B cell (primary cell): ENCODE measurements around the gene PSMD6. TPM values are rescaled to one million over a fixed set of nuclear protein-coding genes. Genes with fewer than 3 reads are reported as not detected.

Experiments used
- ATAC-seq: fragments of 200-7000 bp; cut with Tn5 transposase; one replicate; pipeline ENCODE4 v1.10.0; 2021; ENCODE audit warnings: low read depth, mild to moderate bottlenecking, moderate number of reproducible peaks, moderate library complexity
- CTCF ChIA-PET: fragments of 350-600 bp; sonication (Branson Sonifier 250); formaldehyde crosslinking; loops from one replicate; lab custom pipeline; 2021; ENCODE audit warnings: antibody characterized with exemption, inconsistent platforms; lab: Charles Lee
- POLR2A ChIA-PET: fragments of 350-600 bp; sonication (Branson Sonifier 250); formaldehyde crosslinking; loops from one replicate; lab custom pipeline; 2021; ENCODE audit warnings: antibody characterized with exemption; lab: Charles Lee
- DNase-seq: peaks from one replicate; pipeline ENCODE4 v3.0.0; 2013
- H2AFZ ChIP-seq: 2 replicates; pipeline ENCODE4 v1.6.1; 2012; ENCODE audit warnings: mild to moderate bottlenecking, low read depth, low read length; ENCODE audit not compliant: insufficient read depth, poor library complexity, severe bottlenecking
- H3K27ac ChIP-seq, 2 donors: 1 replicate in 1 of 2; 2 replicates in 1 of 2; pipeline ENCODE4 v1.5.1; 2012 to 2013; ENCODE audit warnings: low read length in 2 of 2, mild to moderate bottlenecking in 2 of 2, moderate library complexity in 1 of 2
- H3K27me3 ChIP-seq, 4 experiments: fragments of 200-600 bp in 1 of 4; sonication (generic) in 1 of 4; replicated peaks in 1 of 4; 1 replicate in 2 of 4; 2 replicates in 2 of 4; pipeline versions ENCODE4 v1.6.1 to v1.7.0; 2013 to 2016; ENCODE audit warnings: low read length in 3 of 4, mild to moderate bottlenecking in 2 of 4, mixed read lengths in 1 of 4, moderate library complexity in 1 of 4; ENCODE audit not compliant: insufficient read depth in 4 of 4, control insufficient read depth in 3 of 4; ENCODE audit errors: control extremely low read depth in 1 of 4
- H3K36me3 ChIP-seq, 2 experiments: replicated peaks in 1 of 2; 1 replicate in 1 of 2; 2 replicates in 1 of 2; pipeline versions ENCODE4 v1.6.1 to v1.7.1; 2013; ENCODE audit warnings: low read length in 1 of 2; ENCODE audit not compliant: insufficient read depth in 2 of 2, control insufficient read depth in 1 of 2; ENCODE audit errors: control extremely low read depth in 1 of 2, extremely low read depth in 1 of 2
- H3K4me1 ChIP-seq, 2 donors: fragments of 200-600 bp in 1 of 2; sonication (generic) in 1 of 2; 1 replicate in 1 of 2; 2 replicates in 1 of 2; pipeline versions ENCODE4 v1.5.1 to v1.6.1; 2013 to 2017; ENCODE audit warnings: low read length in 2 of 2; ENCODE audit not compliant: control insufficient read depth in 2 of 2, insufficient read depth in 2 of 2
- H3K4me2 ChIP-seq: replicated peaks from 2 replicates; pipeline ENCODE3; 2012; ENCODE audit warnings: mild to moderate bottlenecking, low read depth, low read length; ENCODE audit not compliant: poor library complexity, severe bottlenecking
- H3K4me3 ChIP-seq, 5 experiments: fragments of 200-600 bp in 1 of 5; sonication (generic) in 1 of 5; 1 replicate in 3 of 5; 2 replicates in 2 of 5; pipeline versions ENCODE4 v1.5.1 to v1.7.0; 2011 to 2016; ENCODE audit warnings: low read length in 4 of 5, mild to moderate bottlenecking in 4 of 5, low read depth in 2 of 5, control low read depth in 1 of 5, moderate library complexity in 1 of 5; ENCODE audit not compliant: insufficient read depth in 1 of 5; ENCODE audit errors: control extremely low read depth in 1 of 5, extremely low read depth in 1 of 5
- H3K79me2 ChIP-seq: fragments of 200-600 bp; sonication (generic); one replicate; pipeline ENCODE4 v1.6.0; 2016; ENCODE audit warnings: low read length; ENCODE audit not compliant: control insufficient read depth, insufficient read depth
- H3K9ac ChIP-seq: fragments of 200-600 bp; sonication (generic); 2 replicates; pipeline ENCODE4 v1.6.1; 2017; ENCODE audit warnings: mild to moderate bottlenecking, low read length, moderate library complexity
- H3K9me3 ChIP-seq, 3 donors: one replicate each; pipeline versions ENCODE4 v1.6.1 to v1.7.1; 2013; ENCODE audit warnings: low read length in 2 of 3; ENCODE audit not compliant: control insufficient read depth in 2 of 3, insufficient read depth in 1 of 3; ENCODE audit errors: control extremely low read depth in 1 of 3
- H4K20me1 ChIP-seq: 2 replicates; pipeline ENCODE4 v1.6.0; 2012; ENCODE audit warnings: mild to moderate bottlenecking, low read length; ENCODE audit not compliant: insufficient read depth, control insufficient read depth, poor library complexity, severe bottlenecking
- H3K27ac Mint-ChIP-seq: one replicate; pipeline ENCODE4 v1.8.0; 2021; ENCODE audit warnings: mixed read lengths
- H3K27me3 Mint-ChIP-seq: one replicate; pipeline ENCODE4 v1.8.0; 2021; ENCODE audit warnings: mixed read lengths
- H3K4me1 Mint-ChIP-seq: one replicate; pipeline ENCODE4 v1.8.0; 2021; ENCODE audit warnings: mixed read lengths
- H3K4me3 Mint-ChIP-seq: one replicate; pipeline ENCODE4 v1.8.0; 2021; ENCODE audit warnings: mixed read lengths
- H3K9me3 Mint-ChIP-seq: one replicate; pipeline ENCODE4 v1.8.0; 2022; ENCODE audit warnings: mixed read lengths; ENCODE audit not compliant: insufficient read depth
- EZH2 ChIP-seq: IDR thresholded peaks from 2 replicates; pipeline ENCODE4 v1.6.1; 2012; ENCODE audit warnings: borderline replicate concordance, low read depth, mild to moderate bottlenecking, moderate library complexity, low read length; ENCODE audit not compliant: insufficient read depth, poor library complexity, severe bottlenecking
- WGBS: methylation state at CpG from one replicate; pipeline ENCODE4 v1.1.5; 2013; ENCODE audit warnings: missing lambda C conversion rate; ENCODE audit not compliant: insufficient coverage; 5-methylcytosine and 5-hydroxymethylcytosine counted together
- intact Hi-C: fragments of 100-400 bp; cut with micrococcal nuclease; formaldehyde crosslinking; loops from one replicate; pipeline ENCODE4 v1.10.0; 2022
- polyA plus RNA-seq: library from polyadenylated mRNA; depleted of rRNA; stranded (reverse); fragments of >200 nt; gene quantifications from 2 replicates; pipeline ENCODE4 v1.2.3, GENCODE V29; 2012
- total RNA-seq, 2 donors: library from RNA; stranded (reverse); fragments of 120-200 nt in 1 of 2; gene quantifications; 1 replicate in 1 of 2; 2 replicates in 1 of 2; pipeline versions ENCODE4 v1.2.3 to v1.2.4, GENCODE V29; 2013 to 2022
- TF ChIP-seq, protein P1 (sequence below): fragments of 200-600 bp; IDR thresholded peaks from one replicate; pipeline ENCODE4 v1.8.0; 2022; ENCODE audit warnings: antibody characterized with exemption, mild to moderate bottlenecking

PSMD6 gene
- total and polyA plus RNA-seq, 2 donors (not counting 1 experiment from before 2014, with no cell fraction given): 34.7 to 63.4 TPM

DNA sequence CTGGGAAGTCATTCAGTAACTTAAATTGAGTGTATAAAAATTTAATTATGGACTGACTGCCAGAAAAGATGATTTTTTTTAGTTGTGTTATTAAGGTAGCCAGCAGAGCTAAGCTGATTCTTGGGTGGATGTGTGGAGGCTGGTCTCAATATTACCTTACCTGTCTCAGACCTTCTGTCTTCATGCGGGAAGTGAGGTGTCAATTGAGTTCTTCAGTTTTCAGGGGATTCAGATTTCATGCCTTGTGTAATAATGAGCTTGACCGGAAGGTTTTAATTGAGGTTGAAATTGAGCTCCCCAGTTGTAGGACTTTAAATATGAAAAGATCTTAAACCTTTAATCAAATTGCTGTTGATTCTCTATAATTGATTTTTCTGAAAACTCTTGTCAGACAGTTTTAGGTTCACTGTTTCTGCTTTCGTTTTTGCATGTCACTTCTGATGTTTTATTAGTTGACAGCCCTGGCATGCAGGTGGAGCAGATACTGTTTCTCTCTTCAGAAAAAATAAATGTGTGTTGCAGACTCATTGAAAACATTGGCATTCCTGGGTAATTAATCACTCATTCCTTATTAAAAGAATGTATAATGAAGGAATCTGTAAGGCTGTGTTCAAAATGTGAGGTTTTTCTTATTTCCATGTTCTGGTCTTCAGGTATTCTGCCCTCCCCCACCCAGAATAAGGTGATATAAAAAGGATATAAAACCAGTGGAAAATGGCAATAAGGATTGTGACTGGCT, 54.5 kb downstream of the PSMD6 start:
- Histone ChIP-seq H3K4me3 (peak overlapping the region in 4 of 5 experiments; percentile 0 to 38 (median 21)), H3K27ac (peak overlapping the region in 1 of 2 donors; percentile 53), H3K4me2 (peak overlapping the region; percentile 51), H3K9ac (peak overlapping the region; percentile 15), H2AFZ (peak overlapping the region; percentile 18), H4K20me1 (peaks cover 38% of the 10 kb centered on the region), H3K9me3 (no peaks in the 10 kb centered on the region), H3K36me3 (peaks cover 0 to 13% of the 10 kb centered on the region in 2 experiments), H3K4me1 (peaks cover 19 to 20% of the 10 kb centered on the region in 2 donors), H3K79me2 (peaks cover 81% of the 10 kb centered on the region), H3K27me3 (no peaks in the 10 kb centered on the region)
- ChIA-PET CTCF (interaction anchor here (0.6 to 2.1 kb wide), 5 partner anchors 14 to 70 kb away, joined by 3 to 6 read pairs (median 4); no protein-coding TSS in a partner anchor), POLR2A (no interaction called here)
- no CpG with 5 or more reads among the region's 3 CpGs for WGBS
- Mint-ChIP-seq H3K9me3 (no peaks in the 10 kb centered on the region), H3K27ac (peak overlapping the region; percentile 12), H3K4me1 (peaks cover 45% of the 10 kb centered on the region), H3K27me3 (no peaks in the 10 kb centered on the region), H3K4me3 (peak overlapping the region; percentile 59)
- TF ChIP-seq, protein P1, sequence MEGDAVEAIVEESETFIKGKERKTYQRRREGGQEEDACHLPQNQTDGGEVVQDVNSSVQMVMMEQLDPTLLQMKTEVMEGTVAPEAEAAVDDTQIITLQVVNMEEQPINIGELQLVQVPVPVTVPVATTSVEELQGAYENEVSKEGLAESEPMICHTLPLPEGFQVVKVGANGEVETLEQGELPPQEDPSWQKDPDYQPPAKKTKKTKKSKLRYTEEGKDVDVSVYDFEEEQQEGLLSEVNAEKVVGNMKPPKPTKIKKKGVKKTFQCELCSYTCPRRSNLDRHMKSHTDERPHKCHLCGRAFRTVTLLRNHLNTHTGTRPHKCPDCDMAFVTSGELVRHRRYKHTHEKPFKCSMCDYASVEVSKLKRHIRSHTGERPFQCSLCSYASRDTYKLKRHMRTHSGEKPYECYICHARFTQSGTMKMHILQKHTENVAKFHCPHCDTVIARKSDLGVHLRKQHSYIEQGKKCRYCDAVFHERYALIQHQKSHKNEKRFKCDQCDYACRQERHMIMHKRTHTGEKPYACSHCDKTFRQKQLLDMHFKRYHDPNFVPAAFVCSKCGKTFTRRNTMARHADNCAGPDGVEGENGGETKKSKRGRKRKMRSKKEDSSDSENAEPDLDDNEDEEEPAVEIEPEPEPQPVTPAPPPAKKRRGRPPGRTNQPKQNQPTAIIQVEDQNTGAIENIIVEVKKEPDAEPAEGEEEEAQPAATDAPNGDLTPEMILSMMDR: no peak
- TF ChIP-seq EZH2: no peak
- DNase-seq (no peak), ATAC-seq (no peak)
- intact Hi-C loops: loop anchor here (2.0 kb wide), 1 partner anchor 18 kb away; no protein-coding TSS in a partner anchor
